HL-60/S4 (cell line): ENCODE results near the gene PTPRN2.
"Not testable (repeated sequence)": the region's sequence is repeated elsewhere in the genome, so short reads cannot be mapped to it uniquely, and the experiment has no call there.

Experiments
- in situ Hi-C: fragments of 300-500 bp; cut with MboI; formaldehyde crosslinking; loops from 2 replicates; pipeline ENCODE4 v1.14.3; 2022; ENCODE audit warnings: low sequenced_read_pairs

PTPRN2 gene

GRCh38 chr7:157711353-157711888 is 876.2 kb downstream of the PTPRN2 start:
- in situ Hi-C loops = no loop called here

GRCh38 chr7:157710396-157710795 is 877.2 kb downstream of the PTPRN2 start:
- in situ Hi-C loops = no loop called here

GRCh38 chr7:157709531-157710251 is 877.9 kb downstream of the PTPRN2 start:
- in situ Hi-C loops = no loop called here

GRCh38 chr7:157708919-157709295 is 878.7 kb downstream of the PTPRN2 start:
- in situ Hi-C loops = no loop called here

GRCh38 chr7:157707983-157708918 is 879.4 kb downstream of the PTPRN2 start:
- in situ Hi-C loops = no loop called here

GRCh38 chr7:157704365-157704764 is 883.3 kb downstream of the PTPRN2 start:
- in situ Hi-C loops = no loop called here

GRCh38 chr7:157703534-157704195 is 884.0 kb downstream of the PTPRN2 start:
- in situ Hi-C loops = no loop called here

GRCh38 chr7:157703131-157703530 is 884.5 kb downstream of the PTPRN2 start:
- in situ Hi-C loops = no loop called here

- in situ Hi-C loops = no loop called here
Measured at GRCh38 chr7:157702311-157703023, 885.2 kb downstream of the PTPRN2 start.

- in situ Hi-C loops = not testable (repeated sequence)
Measured at GRCh38 chr7:157701395-157702180, 886.0 kb downstream of the PTPRN2 start.

- in situ Hi-C loops = no loop called here
Measured at GRCh38 chr7:157700231-157701005, 887.2 kb downstream of the PTPRN2 start.

- in situ Hi-C loops = no loop called here
Measured at GRCh38 chr7:157699357-157700013, 888.1 kb downstream of the PTPRN2 start.

GRCh38 chr7:157697287-157697686 is 890.3 kb downstream of the PTPRN2 start:
- in situ Hi-C loops = not testable (repeated sequence)

- in situ Hi-C loops = not testable (repeated sequence)
Measured at GRCh38 chr7:157695609-157696008, 892.0 kb downstream of the PTPRN2 start.

GRCh38 chr7:157694376-157694665 is 893.3 kb downstream of the PTPRN2 start:
- in situ Hi-C loops = no loop called here

- in situ Hi-C loops = no loop called here
Measured at GRCh38 chr7:157693521-157694375, 893.9 kb downstream of the PTPRN2 start.

- in situ Hi-C loops = no loop called here
Measured at GRCh38 chr7:157693071-157693520, 894.5 kb downstream of the PTPRN2 start.
